ENCODE measurements around the gene FOXJ3.
"Not testable (repeated sequence)": the region's sequence is repeated elsewhere in the genome, so short reads cannot be mapped to it uniquely, and the experiment has no call there.

The FOXJ3 gene

GRCh38 chr1:42239555-42239954 is 95.5 kb downstream of the FOXJ3 start:
- no peak for DNase-seq

GRCh38 chr1:42239041-42239440 is 96.0 kb downstream of the FOXJ3 start:
- no peak for DNase-seq

GRCh38 chr1:42231253-42231652 is 103.8 kb downstream of the FOXJ3 start:
- DNase-seq = no peak

GRCh38 chr1:42228938-42229337 is 106.1 kb downstream of the FOXJ3 start:
- no peak for DNase-seq

- no peak for DNase-seq
These were observed 112.0 kb downstream of the FOXJ3 start for GRCh38 chr1:42223036-42223435.

- DNase-seq = no peak
These were observed 113.0 kb downstream of the FOXJ3 start for GRCh38 chr1:42221952-42222606.

- DNase-seq = no peak
These were observed 113.6 kb downstream of the FOXJ3 start for GRCh38 chr1:42221456-42221855.

GRCh38 chr1:42219627-42220026 is 115.4 kb downstream of the FOXJ3 start:
- no peak for DNase-seq

- no peak for DNase-seq
These were observed 120.6 kb downstream of the FOXJ3 start for GRCh38 chr1:42214447-42214871.

GRCh38 chr1:42211224-42211623 is 123.8 kb downstream of the FOXJ3 start:
- no peak for DNase-seq

GRCh38 chr1:42210421-42211133 is 124.5 kb downstream of the FOXJ3 start:
- DNase-seq = no peak

- no peak for DNase-seq
These were observed 125.3 kb downstream of the FOXJ3 start for GRCh38 chr1:42209526-42210251.

- not testable (repeated sequence) for DNase-seq
These were observed 128.1 kb downstream of the FOXJ3 start for GRCh38 chr1:42206930-42207329.

GRCh38 chr1:42206164-42206563 is 128.9 kb downstream of the FOXJ3 start:
- no peak for DNase-seq

GRCh38 chr1:42201986-42202385 is 133.0 kb downstream of the FOXJ3 start:
- DNase-seq = no peak

GRCh38 chr1:42198251-42198650 is 136.8 kb downstream of the FOXJ3 start:
- no peak for DNase-seq

- DNase-seq = no peak
These were observed 139.2 kb downstream of the FOXJ3 start for GRCh38 chr1:42195841-42196240.

GRCh38 chr1:42192106-42192505 is 142.9 kb downstream of the FOXJ3 start:
- no peak for DNase-seq

GRCh38 chr1:42191319-42191718 is 143.7 kb downstream of the FOXJ3 start:
- no peak for DNase-seq

- DNase-seq = no peak
These were observed 144.8 kb downstream of the FOXJ3 start for GRCh38 chr1:42189931-42190853.

- no peak for DNase-seq
These were observed 148.9 kb downstream of the FOXJ3 start for GRCh38 chr1:42186152-42186551.

GRCh38 chr1:42184616-42185015 is 150.4 kb downstream of the FOXJ3 start:
- no peak for DNase-seq

GRCh38 chr1:42183957-42184268 is 151.1 kb downstream of the FOXJ3 start:
- DNase-seq = no peak
